Transverse colon (tissue), 4 donors: ENCODE measurements around the gene KRT7. TPM values are rescaled to one million over a fixed set of nuclear protein-coding genes. Genes with fewer than 3 reads are reported as not detected.

Source experiments
- DNase-seq: peaks from one replicate; pipeline ENCODE4 v3.0.0-alpha.2; 2019
- H3K27ac ChIP-seq, 4 donors: fragments of 200-600 bp; sonication (generic); 2 replicates each; pipeline ENCODE4 v1.5.1; 2016 to 2018; ENCODE audit warnings: inconsistent platforms in 4 of 4
- H3K27me3 ChIP-seq: fragments of 200-600 bp; sonication (generic); 2 replicates; pipeline ENCODE4 v1.5.1; 2017; ENCODE audit warnings: inconsistent platforms
- H3K36me3 ChIP-seq, 4 donors: fragments of 200-600 bp; sonication (generic); 2 replicates each; pipeline ENCODE4 v1.5.1; 2017 to 2019; ENCODE audit warnings: inconsistent platforms in 4 of 4
- H3K4me1 ChIP-seq, 4 donors: fragments of 200-600 bp; sonication (generic); 2 replicates each; pipeline ENCODE4 v1.5.1; 2017 to 2020; ENCODE audit warnings: inconsistent platforms in 4 of 4
- H3K4me3 ChIP-seq, 4 donors: fragments of 200-600 bp; sonication (generic); 1 replicate in 1 of 4; 2 replicates in 3 of 4; pipeline versions ENCODE4 v1.5.1 to v1.6.1; 2017 to 2019; ENCODE audit warnings: inconsistent platforms in 4 of 4
- H3K9me3 ChIP-seq, 2 donors: fragments of 200-600 bp; sonication (generic); 2 replicates each; pipeline ENCODE4 v1.5.1; 2017 to 2019; ENCODE audit warnings: inconsistent platforms in 2 of 2
- CTCF ChIP-seq, 5 experiments: fragments of 200-600 bp in 3 of 5; fragments of 450-650 bp in 2 of 5; sonication (generic) in 3 of 5; IDR thresholded peaks; 1 replicate in 2 of 5; 2 replicates in 3 of 5; pipeline ENCODE4 v1.5.1; 2016 to 2017; ENCODE audit warnings: antibody characterized with exemption in 5 of 5, inconsistent platforms in 3 of 5, mild to moderate bottlenecking in 2 of 5, moderate library complexity in 1 of 5
- EP300 ChIP-seq: sonication (generic); formaldehyde crosslinking; IDR thresholded peaks from one replicate; pipeline ENCODE4 v1.6.1; 2017; ENCODE audit warnings: antibody characterized with exemption, low read depth
- POLR2A ChIP-seq: fragments of 450-650 bp; IDR thresholded peaks from one replicate; pipeline ENCODE4 v1.6.1; 2016; ENCODE audit warnings: antibody characterized with exemption, mild to moderate bottlenecking, moderate library complexity
- POLR2AphosphoS5 ChIP-seq, 3 donors: sonication (generic); formaldehyde crosslinking; IDR thresholded peaks; one replicate each; pipeline ENCODE4 v1.6.1; 2016; ENCODE audit warnings: antibody characterized with exemption in 3 of 3
- WGBS, 2 donors: methylation state at CpG; one replicate each; pipeline ENCODE4 v1.1.5; 2018; ENCODE audit warnings: low coverage in 1 of 2; 5-methylcytosine and 5-hydroxymethylcytosine counted together
- in situ Hi-C, 4 donors: fragments of 200-750 bp; cut with MboI; loops; one replicate each; pipeline versions ENCODE4 v1.15.0 to v1.15.1; 2017; ENCODE audit warnings: low sequenced_read_pairs in 3 of 4, low pct_ligation_motif_present in 1 of 4, low pct_unique_long_range_greater_than_20kb in 1 of 4
- intact Hi-C: fragments of 100-400 bp; cut with DNase I; formaldehyde crosslinking; loops from one replicate; pipeline ENCODE4 v1.15.1; 2023; ENCODE audit warnings: low total_unique reads
- total RNA-seq, 4 donors: library from RNA; depleted of rRNA; stranded (reverse); fragments of >200 nt; gene quantifications; one replicate each; pipeline ENCODE4 v1.1.0, GENCODE V29; 2016

The KRT7 gene
- total RNA-seq, 4 donors from 2014 or later: 0.75 to 1.6 (median 0.95) TPM; not detected in 1

GRCh38 chr12:52271158-52271557 is 38.1 kb downstream of the KRT7 start:
- no peaks in the 10 kb centered on the region for H3K36me3 ChIP-seq
- in situ Hi-C loops (no loop called here), intact Hi-C loops (loop anchor here (10.0 kb wide), 1 partner anchor 116 kb away; no protein-coding TSS in a partner anchor)
- peaks cover 9% of the 10 kb centered on the region for H3K27me3 ChIP-seq
- no peaks in the 10 kb centered on the region for H3K4me1 ChIP-seq
- H3K9me3 ChIP-seq: no peaks in the 10 kb centered on the region
- H3K27ac ChIP-seq: no peak overlapping the region
- no peak overlapping the region for H3K4me3 ChIP-seq
- no peak for TF ChIP-seq CTCF (IDR thresholded peaks at IDR 0.05)
- TF ChIP-seq POLR2AphosphoS5 (IDR thresholded peaks at IDR 0.05): no peak
- TF ChIP-seq POLR2A: no peak
- TF ChIP-seq EP300: no peak
- no peak for DNase-seq
- WGBS, 2 donors: 71 to 80% methylated on average over 1 of the region's 1 CpG

- Histone ChIP-seq H3K9me3 (no peaks in the 10 kb centered on the region), H3K4me3 (no peak within 1 kb of the TSS), H3K27me3 (peaks cover 13% of the 10 kb centered on the region), H3K4me1 (peaks cover 4 to 10% (median 7%) of the 10 kb centered on the region in 4 donors), H3K36me3 (no peaks in the 10 kb centered on the region), H3K27ac (no peak within 1 kb of the TSS)
- intact Hi-C loops (loop anchor here (10.0 kb wide), 1 partner anchor 120 kb away; no protein-coding TSS in a partner anchor), in situ Hi-C loops (no loop called here)
- DNase-seq: no peak
- WGBS, 2 donors: 75% methylated on average over 3 of the region's 3 CpGs; no CpG with 5 or more reads in 1 of the 2 donors
- TF ChIP-seq POLR2A: no peak
- no peak for TF ChIP-seq CTCF (IDR thresholded peaks at IDR 0.05)
- no peak for TF ChIP-seq EP300
- TF ChIP-seq POLR2AphosphoS5 (IDR thresholded peaks at IDR 0.05): no peak
Measured at GRCh38 chr12:52274521-52275120, 41.6 kb downstream of the KRT7 start, which contains the start of gene KRT86. Gene KRT86 (plus strand): TSS chr12:52274645. CDS start chr12:52301917, 27,272 bp downstream.

GRCh38 chr12:52275686-52276085 is 42.6 kb downstream of the KRT7 start:
- Histone ChIP-seq H3K27ac (no peak overlapping the region), H3K36me3 (no peaks in the 10 kb centered on the region), H3K4me1 (peaks cover 4 to 15% (median 9%) of the 10 kb centered on the region in 4 donors), H3K27me3 (peaks cover 10% of the 10 kb centered on the region), H3K9me3 (no peaks in the 10 kb centered on the region), H3K4me3 (no peak overlapping the region)
- TF ChIP-seq POLR2A: no peak
- TF ChIP-seq POLR2AphosphoS5 (IDR thresholded peaks at IDR 0.05): no peak
- no peak for TF ChIP-seq EP300
- no peak for TF ChIP-seq CTCF (IDR thresholded peaks at IDR 0.05)
- 75% methylated on average over 3 of the region's 3 CpGs; no CpG with 5 or more reads in 1 of the 2 donors for WGBS, 2 donors
- intact Hi-C loops: loop anchor here (10.0 kb wide), 1 partner anchor 121 kb away; no protein-coding TSS in a partner anchor
- DNase-seq: no peak
- in situ Hi-C loops: no loop called here

- intact Hi-C loops: loop anchor here (10.0 kb wide), 1 partner anchor 123 kb away; no protein-coding TSS in a partner anchor
- peaks cover 8% of the 10 kb centered on the region for H3K27me3 ChIP-seq
- DNase-seq: no peak
- WGBS, 2 donors: 79% methylated on average over 9 of the region's 9 CpGs; no CpG with 5 or more reads in 1 of the 2 donors
- in situ Hi-C loops: no loop called here
- no peak overlapping the region for H3K4me3 ChIP-seq
- no peak overlapping the region for H3K27ac ChIP-seq
- H3K4me1 ChIP-seq: peaks cover 4 to 23% (median 11%) of the 10 kb centered on the region in 4 donors
- TF ChIP-seq EP300 (no peak), POLR2AphosphoS5 (IDR thresholded peaks at IDR 0.05) (no peak), CTCF (IDR thresholded peaks at IDR 0.05) (no peak), POLR2A (no peak)
- H3K9me3 ChIP-seq: no peaks in the 10 kb centered on the region
- H3K36me3 ChIP-seq: no peaks in the 10 kb centered on the region
Measured at GRCh38 chr12:52277486-52278245, 44.6 kb downstream of the KRT7 start.
